ENCODE data around the gene TRAPPC1. TPM values are rescaled to one million over a fixed set of nuclear protein-coding genes. Genes with fewer than 3 reads are reported as not detected.

The TRAPPC1 gene
- total and polyA plus RNA-seq, 4 donors: 15.9 to 96.9 (median 57.2) TPM

- no peaks in the 10 kb centered on the region for H3K4me1 ChIP-seq (ENCODE audit: control insufficient read depth in 4 of 4, insufficient read depth in 4 of 4, low read length in 3 of 4)
- H3K9ac ChIP-seq (ENCODE audit: low read depth in 1 of 2, low read length in 2 of 2): no peak overlapping the region
- no peaks in the 10 kb centered on the region for H3K9me3 ChIP-seq (ENCODE audit: control insufficient read depth in 4 of 4, low read length in 3 of 4)
- DNase-seq (ENCODE audit: low spot score): no peak
- no peaks in the 10 kb centered on the region for H3K36me3 ChIP-seq (ENCODE audit: control insufficient read depth in 4 of 4, insufficient read depth in 3 of 4, low read depth in 1 of 4, low read length in 3 of 4)
- no peak overlapping the region for H3K27ac ChIP-seq (ENCODE audit: low read depth in 1 of 2, low read length in 2 of 2)
- H3K27me3 ChIP-seq (ENCODE audit: control insufficient read depth in 4 of 4, insufficient read depth in 4 of 4, low read length in 3 of 4): no peaks in the 10 kb centered on the region
- 73% methylated on average over 11 of the region's 11 CpGs for WGBS
- no peak overlapping the region for H3K4me3 ChIP-seq (ENCODE audit: low read depth in 1 of 3, low read length in 3 of 3)
- TF ChIP-seq REST (IDR thresholded peaks at IDR 0.05): no peak
- TF ChIP-seq RXRA (IDR thresholded peaks at IDR 0.05): no peak
- no peak for TF ChIP-seq HNF4A (conservative IDR thresholded peaks at IDR 0.05)
- no peak for TF ChIP-seq ATF3 (IDR thresholded peaks at IDR 0.05)
- no peak for TF ChIP-seq JUND (IDR thresholded peaks at IDR 0.05)
- no peak for TF ChIP-seq CTCF (IDR thresholded peaks at IDR 0.05; ENCODE audit: low read depth, low read length, missing input control)
- TF ChIP-seq MAX (IDR thresholded peaks at IDR 0.05): no peak
- TF ChIP-seq EGR1 (IDR thresholded peaks at IDR 0.05; ENCODE audit: low read depth in 2 of 2): no peak
- TF ChIP-seq YY1 (IDR thresholded peaks at IDR 0.05): no peak
- TF ChIP-seq RAD21 (IDR thresholded peaks at IDR 0.05): no peak
- TF ChIP-seq GABPA (IDR thresholded peaks at IDR 0.05 in 1 of 2, conservative IDR thresholded peaks at IDR 0.05 in 1 of 2): no peak
- TF ChIP-seq TAF1 (conservative IDR thresholded peaks at IDR 0.05): no peak
- TF ChIP-seq HNF4G (IDR thresholded peaks at IDR 0.05): no peak
- no peak for TF ChIP-seq ZBTB33 (IDR thresholded peaks at IDR 0.05)
These were observed 24.7 kb upstream of the TRAPPC1 start for GRCh38 chr17:7956228-7956965.
